Gastroesophageal sphincter (tissue), 4 donors: ENCODE data around the gene APLF. TPM values are rescaled to one million over a fixed set of nuclear protein-coding genes. Genes with fewer than 3 reads are reported as not detected.

ENCODE experiments used
- ATAC-seq: fragments of 150-250 bp; one replicate; pipeline ENCODE4 v1.9.1; 2016; ENCODE audit warnings: mild to moderate bottlenecking, moderate library complexity
- H3K27ac ChIP-seq, 4 donors: fragments of 200-600 bp; sonication (generic) in 3 of 4; 1 replicate in 3 of 4; 2 replicates in 1 of 4; pipeline ENCODE4 v1.5.1; 2016 to 2019
- H3K27me3 ChIP-seq: fragments of 200-600 bp; sonication (generic); one replicate; pipeline ENCODE4 v1.5.1; 2019
- H3K36me3 ChIP-seq, 2 donors: fragments of 200-600 bp; sonication (generic); one replicate each; pipeline ENCODE4 v1.5.1; 2019; ENCODE audit warnings: control low read depth in 1 of 2
- H3K4me1 ChIP-seq, 3 donors: fragments of 200-600 bp; sonication (generic); 1 replicate in 2 of 3; 2 replicates in 1 of 3; pipeline ENCODE4 v1.5.1; 2016 to 2019; ENCODE audit warnings: control low read depth in 2 of 3
- H3K4me3 ChIP-seq, 2 donors: fragments of 200-600 bp; sonication (generic); one replicate each; pipeline ENCODE4 v1.5.1; 2019; ENCODE audit warnings: mild to moderate bottlenecking in 1 of 2, moderate library complexity in 1 of 2
- H3K9me3 ChIP-seq, 3 donors: fragments of 200-600 bp; sonication (generic); one replicate each; pipeline ENCODE4 v1.5.1; 2017 to 2019; ENCODE audit warnings: control low read depth in 2 of 3
- CTCF ChIP-seq, 4 experiments: fragments of 200-600 bp in 2 of 4; fragments of 450-650 bp in 2 of 4; sonication (generic) in 1 of 4; IDR thresholded peaks; one replicate each; pipeline ENCODE4 v1.5.1; 2017 to 2019; ENCODE audit warnings: antibody characterized with exemption in 4 of 4, mild to moderate bottlenecking in 2 of 4, moderate library complexity in 2 of 4
- EP300 ChIP-seq: sonication (generic); formaldehyde crosslinking; IDR thresholded peaks from one replicate; pipeline ENCODE4 v1.6.1; 2017; ENCODE audit warnings: antibody characterized with exemption, mild to moderate bottlenecking
- POLR2A ChIP-seq, 2 donors: fragments of 450-650 bp; IDR thresholded peaks; one replicate each; pipeline ENCODE4 v1.6.1; 2017; ENCODE audit warnings: antibody characterized with exemption in 2 of 2, mild to moderate bottlenecking in 2 of 2, moderate library complexity in 1 of 2
- POLR2AphosphoS5 ChIP-seq: sonication (generic); formaldehyde crosslinking; IDR thresholded peaks from one replicate; pipeline ENCODE4 v1.6.1; 2017; ENCODE audit warnings: antibody characterized with exemption
- WGBS, 2 donors: methylation state at CpG; one replicate each; pipeline ENCODE4 v1.1.5; 2018; ENCODE audit warnings: low coverage in 1 of 2; 5-methylcytosine and 5-hydroxymethylcytosine counted together
- total RNA-seq, 4 donors: library from RNA; depleted of rRNA; stranded (reverse); fragments of >200 nt; gene quantifications; one replicate each; pipeline ENCODE4 v1.1.0, GENCODE V29; 2016

The APLF gene
- total RNA-seq, 4 donors from 2014 or later: 5.5 to 12.0 (median 10.4) TPM

GRCh38 chr2:68428126-68428525 lies 39.3 kb upstream of the APLF start:
- Histone ChIP-seq H3K4me1 (peaks cover 0 to 21% (median 0%) of the 10 kb centered on the region in 3 donors), H3K27ac (no peak overlapping the region), H3K4me3 (no peak overlapping the region), H3K27me3 (no peaks in the 10 kb centered on the region), H3K9me3 (no peaks in the 10 kb centered on the region), H3K36me3 (no peaks in the 10 kb centered on the region)
- TF ChIP-seq POLR2A (IDR thresholded peaks at IDR 0.05) (no peak), CTCF (IDR thresholded peaks at IDR 0.05) (no peak), EP300 (no peak), POLR2AphosphoS5 (no peak)
- no peak for ATAC-seq
- 21% methylated on average over 4 of the region's 4 CpGs; no CpG with 5 or more reads in 1 of the 2 donors for WGBS, 2 donors

GRCh38 chr2:68428746-68429145 lies 38.6 kb upstream of the APLF start:
- H3K9me3 ChIP-seq: no peaks in the 10 kb centered on the region
- no peaks in the 10 kb centered on the region for H3K27me3 ChIP-seq
- 43 to 83% methylated on average over 1 of the region's 1 CpG for WGBS, 2 donors
- no peak for ATAC-seq
- H3K36me3 ChIP-seq: no peaks in the 10 kb centered on the region
- TF ChIP-seq POLR2AphosphoS5: no peak
- TF ChIP-seq EP300: no peak
- TF ChIP-seq POLR2A (IDR thresholded peaks at IDR 0.05): no peak
- no peak for TF ChIP-seq CTCF (IDR thresholded peaks at IDR 0.05)
- no peak overlapping the region for H3K27ac ChIP-seq
- no peak overlapping the region for H3K4me3 ChIP-seq
- H3K4me1 ChIP-seq: peaks cover 0 to 21% (median 0%) of the 10 kb centered on the region in 3 donors

GRCh38 chr2:68429311-68429826 lies 38.0 kb upstream of the APLF start:
- H3K36me3 ChIP-seq: no peaks in the 10 kb centered on the region
- H3K4me3 ChIP-seq: no peak overlapping the region
- WGBS, 2 donors: 85 to 100% methylated on average over 1 to 6 of the region's 7 CpGs
- H3K9me3 ChIP-seq: no peaks in the 10 kb centered on the region
- TF ChIP-seq CTCF (IDR thresholded peaks at IDR 0.05) (no peak), POLR2AphosphoS5 (no peak), EP300 (no peak), POLR2A (IDR thresholded peaks at IDR 0.05) (no peak)
- H3K4me1 ChIP-seq: peaks cover 0 to 23% (median 0%) of the 10 kb centered on the region in 3 donors
- no peaks in the 10 kb centered on the region for H3K27me3 ChIP-seq
- ATAC-seq: no peak
- no peak overlapping the region for H3K27ac ChIP-seq

GRCh38 chr2:68431316-68431972 lies 35.9 kb upstream of the APLF start:
- peaks cover 0 to 43% (median under 1%) of the 10 kb centered on the region in 3 donors for H3K4me1 ChIP-seq
- H3K4me3 ChIP-seq: no peak overlapping the region
- 46 to 72% methylated on average over 2 to 5 of the region's 8 CpGs for WGBS, 2 donors
- ATAC-seq: no peak
- no peak overlapping the region for H3K27ac ChIP-seq
- no peaks in the 10 kb centered on the region for H3K9me3 ChIP-seq
- TF ChIP-seq POLR2AphosphoS5 (no peak), CTCF (IDR thresholded peaks at IDR 0.05) (no peak), POLR2A (IDR thresholded peaks at IDR 0.05) (no peak), EP300 (no peak)
- no peaks in the 10 kb centered on the region for H3K27me3 ChIP-seq
- no peaks in the 10 kb centered on the region for H3K36me3 ChIP-seq
